ENCODE measurements around the gene CD7.

CD7 gene

GRCh38 chr17:82300707-82301270, 16.6 kb downstream of the CD7 start:
- TF ChIP-seq CTCF (IDR thresholded peaks at IDR 0.05; ENCODE audit: low read depth, low read length) = peak; percentile 83
- no peak overlapping the region for H3K4me3 ChIP-seq (ENCODE audit: low read depth, low read length)

GRCh38 chr17:82300228-82300627, 17.2 kb downstream of the CD7 start:
- no peak for TF ChIP-seq CTCF (IDR thresholded peaks at IDR 0.05; ENCODE audit: low read depth, low read length)
- no peak overlapping the region for H3K4me3 ChIP-seq (ENCODE audit: low read depth, low read length)

GRCh38 chr17:82299452-82299851, 18.0 kb downstream of the CD7 start:
- H3K4me3 ChIP-seq (ENCODE audit: low read depth, low read length) = no peak overlapping the region
- no peak for TF ChIP-seq CTCF (IDR thresholded peaks at IDR 0.05; ENCODE audit: low read depth, low read length)

- TF ChIP-seq CTCF (IDR thresholded peaks at IDR 0.05; ENCODE audit: low read depth, low read length) = no peak
- peak overlapping the region; percentile 54; the same call in 1 of the 2 replicates for H3K4me3 ChIP-seq (ENCODE audit: low read depth, low read length)
These were observed 18.6 kb downstream of the CD7 start for GRCh38 chr17:82298538-82299421.

GRCh38 chr17:82297714-82298537, 19.5 kb downstream of the CD7 start:
- H3K4me3 ChIP-seq (ENCODE audit: low read depth, low read length) = peak overlapping the region; percentile 54
- TF ChIP-seq CTCF (IDR thresholded peaks at IDR 0.05; ENCODE audit: low read depth, low read length) = no peak

GRCh38 chr17:82297280-82297713, 20.1 kb downstream of the CD7 start:
- H3K4me3 ChIP-seq (ENCODE audit: low read depth, low read length) = peak overlapping the region; percentile 54
- no peak for TF ChIP-seq CTCF (IDR thresholded peaks at IDR 0.05; ENCODE audit: low read depth, low read length)
